HepG2 (cell line): Measurements from ENCODE around the gene USP24. TPM values are rescaled to one million over a fixed set of nuclear protein-coding genes. Genes with fewer than 3 reads are reported as not detected.

ENCODE experiments used
- AFF4 ChIP-seq: sonication (generic); formaldehyde crosslinking; IDR thresholded peaks from 2 replicates; pipeline ENCODE4 v1.4.0; 2020; ENCODE audit warnings: missing genetic modification reagents
- CBX2 ChIP-seq, 2 experiments: fragments of 200-600 bp in 1 of 2; sonication (generic); formaldehyde crosslinking in 1 of 2; IDR thresholded peaks; 2 replicates each; pipeline versions ENCODE4 v1.7.0 to v1.8.1; 2018 to 2022; ENCODE audit warnings: low read depth in 2 of 2, low read length in 1 of 2, mild to moderate bottlenecking in 1 of 2, missing genetic modification reagents in 1 of 2
- GATAD1 ChIP-seq: IDR thresholded peaks from 2 replicates; pipeline ENCODE4 v1.6.1; 2016; ENCODE audit warnings: missing genetic modification reagents, missing compliant biosample characterization
- GLI4 ChIP-seq: sonication (generic); formaldehyde crosslinking; IDR thresholded peaks from 2 replicates; pipeline ENCODE4 v1.5.1; 2020; ENCODE audit warnings: missing genetic modification reagents, mild to moderate bottlenecking, moderate library complexity, borderline replicate concordance
- MEIS1 ChIP-seq: sonication (generic); formaldehyde crosslinking; IDR thresholded peaks from 2 replicates; pipeline ENCODE4 v1.9.0; 2021; ENCODE audit warnings: mild to moderate bottlenecking, missing genetic modification reagents, moderate library complexity, borderline replicate concordance
- RBM22 ChIP-seq: fragments of 200-400 bp; formaldehyde crosslinking; optimal IDR thresholded peaks from 2 replicates; pipeline ENCODE3; 2017; ENCODE audit warnings: mild to moderate bottlenecking, low read length, moderate library complexity
- SOX5 ChIP-seq: IDR thresholded peaks from 2 replicates; pipeline ENCODE4 v1.6.1; 2016; ENCODE audit warnings: borderline replicate concordance
- STAG1 ChIP-seq: sonication (generic); formaldehyde crosslinking; IDR thresholded peaks from 2 replicates; pipeline ENCODE4 v1.4.0; 2020; ENCODE audit warnings: missing genetic modification reagents
- WIZ ChIP-seq: sonication (generic); formaldehyde crosslinking; IDR thresholded peaks from 2 replicates; pipeline ENCODE4 v1.5.1; 2020; ENCODE audit warnings: mild to moderate bottlenecking, missing genetic modification reagents
- ZBTB37 ChIP-seq: sonication (generic); formaldehyde crosslinking; IDR thresholded peaks from 2 replicates; pipeline ENCODE4 v1.4.0; 2020; ENCODE audit warnings: mild to moderate bottlenecking, missing genetic modification reagents
- ZBTB38 ChIP-seq: sonication (generic); formaldehyde crosslinking; IDR thresholded peaks from 2 replicates; pipeline ENCODE4 v1.5.1; 2020; ENCODE audit warnings: mild to moderate bottlenecking, missing genetic modification reagents
- ZFX ChIP-seq: sonication (generic); formaldehyde crosslinking; IDR thresholded peaks from 2 replicates; pipeline ENCODE4 v1.4.0; 2020; ENCODE audit warnings: mild to moderate bottlenecking, low read depth, missing genetic modification reagents, moderate library complexity
- ZNF350 ChIP-seq: sonication (generic); formaldehyde crosslinking; IDR thresholded peaks from 2 replicates; pipeline ENCODE4 v1.4.0; 2020; ENCODE audit warnings: mild to moderate bottlenecking, low read depth, missing genetic modification reagents, borderline replicate concordance
- ZNF530 ChIP-seq: sonication (generic); formaldehyde crosslinking; IDR thresholded peaks from 2 replicates; pipeline ENCODE4 v1.5.0; 2020; ENCODE audit warnings: low read depth, mild to moderate bottlenecking, missing genetic modification reagents
- ZNF75D ChIP-seq: sonication (generic); formaldehyde crosslinking; IDR thresholded peaks from 2 replicates; pipeline ENCODE4 v1.8.1; 2023; ENCODE audit warnings: missing genetic modification reagents, mild to moderate bottlenecking, borderline replicate concordance
- ZNF841 ChIP-seq: sonication (generic); formaldehyde crosslinking; IDR thresholded peaks from 2 replicates; pipeline ENCODE4 v1.8.1; 2023; ENCODE audit warnings: missing genetic modification reagents, borderline replicate concordance
- polyA plus RNA-seq, 8 experiments: library from polyadenylated mRNA; depleted of rRNA in 3 of 8; stranded (reverse) in 7 of 8; unstranded in 1 of 8; fragments of >200 nt; fragmentation: Illumina TruSeq in 4 of 8; extraction: Trizol in 4 of 8; gene quantifications; 2 replicates each; pipeline versions ENCODE4 v1.2.1 to v1.2.3, GENCODE V29; 2011 to 2016; ENCODE audit warnings: low read depth in 4 of 8, missing spikeins in 1 of 8, mixed read lengths in 1 of 8; ENCODE audit not compliant: insufficient read depth in 1 of 8
- total RNA-seq, 5 experiments: library from RNA; depleted of rRNA; stranded (reverse); fragments of >200 nt; fragmentation: Illumina TruSeq; extraction: Trizol; gene quantifications; 2 replicates each; pipeline ENCODE4 v1.2.3, GENCODE V29; 2016; ENCODE audit warnings: low read depth in 1 of 5
- TF ChIP-seq, protein P1 (sequence below): sonication (generic); formaldehyde crosslinking; IDR thresholded peaks from 2 replicates; pipeline ENCODE4 v1.5.1; 2020; ENCODE audit warnings: missing genetic modification reagents, mild to moderate bottlenecking, borderline replicate concordance
- TF ChIP-seq, protein P2 (sequence below): sonication (generic); formaldehyde crosslinking; IDR thresholded peaks from 2 replicates; pipeline ENCODE4 v1.4.0; 2020; ENCODE audit warnings: mild to moderate bottlenecking, missing genetic modification reagents

The USP24 gene
- total and polyA plus RNA-seq, 2 of the 13 experiments (the other 11 are each of a cell fraction or from before 2014, with no cell fraction given), result 18.8 to 47.6 TPM

DNA sequence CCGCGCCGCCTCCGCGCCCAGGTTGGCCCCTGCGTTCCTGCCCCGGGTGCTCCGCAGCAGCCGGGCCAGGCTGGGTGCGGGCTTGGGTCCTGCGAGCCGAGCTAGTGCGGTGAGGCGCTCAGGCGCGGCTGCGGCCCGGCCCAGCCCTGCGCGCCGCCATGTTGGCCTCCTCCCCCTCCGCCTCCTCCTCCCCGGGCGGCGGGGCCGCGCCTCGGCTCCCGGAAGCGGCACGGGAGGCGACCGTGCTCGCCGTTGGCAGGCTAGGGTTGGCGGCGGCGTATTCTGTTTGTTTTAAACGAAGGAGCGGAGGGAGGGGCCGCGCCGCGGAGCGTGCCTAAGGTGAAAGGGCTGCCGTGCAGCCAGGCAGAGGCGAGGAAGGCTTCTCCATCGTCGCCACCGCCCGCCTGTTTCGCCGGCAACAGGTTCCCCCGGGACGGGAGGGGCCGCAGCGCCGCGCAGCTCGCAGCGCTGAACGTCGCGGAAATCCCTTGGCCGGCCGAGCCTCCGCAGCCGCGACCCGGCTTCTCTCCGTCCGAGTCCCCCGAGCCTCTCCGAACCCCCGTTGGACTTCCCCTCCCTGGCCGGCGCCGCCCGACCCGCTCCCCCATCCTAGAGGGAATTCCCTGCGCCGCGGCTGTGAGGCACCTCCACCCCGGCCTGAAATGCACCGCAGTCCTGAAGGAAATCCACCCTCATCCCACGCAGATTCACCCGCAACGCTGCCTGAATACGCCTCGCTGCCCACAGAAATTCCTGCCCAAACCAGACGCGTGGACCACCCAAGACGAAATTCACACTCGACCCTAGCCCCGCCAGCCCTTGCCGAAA is at the start of gene USP24 (continued):
- no peak for TF ChIP-seq WIZ (CRISPR knock-in tag)
- TF ChIP-seq GATAD1 (CRISPR knock-in tag), result peak; percentile 61; the same call in 1 of the 2 replicates
- TF ChIP-seq ZNF530, result no peak
- no peak for TF ChIP-seq CBX2 (IDR thresholded peaks at IDR 0.05; ENCODE audit: low read depth, low read length)
- no peak for TF ChIP-seq CBX2 (CRISPR knock-in tag; IDR thresholded peaks at IDR 0.05; ENCODE audit: low read depth)
- no peak for TF ChIP-seq RBM22
- TF ChIP-seq, protein P1, sequence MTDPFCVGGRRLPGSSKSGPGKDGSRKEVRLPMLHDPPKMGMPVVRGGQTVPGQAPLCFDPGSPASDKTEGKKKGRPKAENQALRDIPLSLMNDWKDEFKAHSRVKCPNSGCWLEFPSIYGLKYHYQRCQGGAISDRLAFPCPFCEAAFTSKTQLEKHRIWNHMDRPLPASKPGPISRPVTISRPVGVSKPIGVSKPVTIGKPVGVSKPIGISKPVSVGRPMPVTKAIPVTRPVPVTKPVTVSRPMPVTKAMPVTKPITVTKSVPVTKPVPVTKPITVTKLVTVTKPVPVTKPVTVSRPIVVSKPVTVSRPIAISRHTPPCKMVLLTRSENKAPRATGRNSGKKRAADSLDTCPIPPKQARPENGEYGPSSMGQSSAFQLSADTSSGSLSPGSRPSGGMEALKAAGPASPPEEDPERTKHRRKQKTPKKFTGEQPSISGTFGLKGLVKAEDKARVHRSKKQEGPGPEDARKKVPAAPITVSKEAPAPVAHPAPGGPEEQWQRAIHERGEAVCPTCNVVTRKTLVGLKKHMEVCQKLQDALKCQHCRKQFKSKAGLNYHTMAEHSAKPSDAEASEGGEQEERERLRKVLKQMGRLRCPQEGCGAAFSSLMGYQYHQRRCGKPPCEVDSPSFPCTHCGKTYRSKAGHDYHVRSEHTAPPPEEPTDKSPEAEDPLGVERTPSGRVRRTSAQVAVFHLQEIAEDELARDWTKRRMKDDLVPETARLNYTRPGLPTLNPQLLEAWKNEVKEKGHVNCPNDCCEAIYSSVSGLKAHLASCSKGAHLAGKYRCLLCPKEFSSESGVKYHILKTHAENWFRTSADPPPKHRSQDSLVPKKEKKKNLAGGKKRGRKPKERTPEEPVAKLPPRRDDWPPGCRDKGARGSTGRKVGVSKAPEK, result 0 out of 2 replicates have a peak, but pooled peaks have one; percentile 70
- TF ChIP-seq, protein P2, sequence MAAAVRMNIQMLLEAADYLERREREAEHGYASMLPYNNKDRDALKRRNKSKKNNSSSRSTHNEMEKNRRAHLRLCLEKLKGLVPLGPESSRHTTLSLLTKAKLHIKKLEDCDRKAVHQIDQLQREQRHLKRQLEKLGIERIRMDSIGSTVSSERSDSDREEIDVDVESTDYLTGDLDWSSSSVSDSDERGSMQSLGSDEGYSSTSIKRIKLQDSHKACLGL (CRISPR knock-in tag), result peak; percentile 47
- no peak for TF ChIP-seq ZBTB37 (CRISPR knock-in tag)
- peak; percentile 75; the same call in 1 of the 2 replicates for TF ChIP-seq ZBTB38 (CRISPR knock-in tag)
- peak; percentile 93 for TF ChIP-seq ZFX
- no peak; the same call in 1 of the 2 replicates for TF ChIP-seq MEIS1 (CRISPR knock-in tag)
- no peak for TF ChIP-seq STAG1 (CRISPR knock-in tag)
- TF ChIP-seq ZNF75D (CRISPR knock-in tag), result no peak
- TF ChIP-seq ZNF350 (CRISPR knock-in tag), result peak; percentile 75; the same call in 1 of the 2 replicates
- TF ChIP-seq GLI4 (CRISPR knock-in tag), result 0 out of 2 replicates have a peak, but pooled peaks have one; percentile 33
- no peak for TF ChIP-seq ZNF841 (CRISPR knock-in tag)
- no peak for TF ChIP-seq AFF4 (CRISPR knock-in tag)
- peak; percentile 51 for TF ChIP-seq SOX5
